NCI-H460 (cell line): ENCODE results near the gene SFT2D3. TPM values are rescaled to one million over a fixed set of nuclear protein-coding genes. Genes with fewer than 3 reads are reported as not detected.

Source experiments
- DNase-seq: peaks from one replicate; pipeline ENCODE4 v3.0.0-alpha.2; 2016; ENCODE audit warnings: low read depth; ENCODE audit errors: extremely low read depth
- total RNA-seq: library from RNA; depleted of rRNA; stranded (reverse); fragments of >200 nt; shearing (Covaris generic); gene quantifications from 2 replicates; pipeline ENCODE4 v1.2.3, GENCODE V29; 2014

SFT2D3 gene
- total RNA-seq, 1 experiment from 2014 or later, result 7.4 TPM

- DNase-seq, result no peak
Measured at GRCh38 chr2:127705391-127706065, 4.2 kb downstream of the SFT2D3 start.

- DNase-seq, result no peak
Measured at GRCh38 chr2:127706215-127706990, 5.1 kb downstream of the SFT2D3 start.

- DNase-seq, result no peak
Measured at GRCh38 chr2:127707890-127708648, 6.8 kb downstream of the SFT2D3 start.

- DNase-seq, result no peak
Measured at GRCh38 chr2:127709336-127709735, 8.0 kb downstream of the SFT2D3 start.

- DNase-seq, result no peak
Measured at GRCh38 chr2:127712999-127713398, 11.7 kb downstream of the SFT2D3 start.

- no peak for DNase-seq
Measured at GRCh38 chr2:127713562-127713961, 12.3 kb downstream of the SFT2D3 start.

GRCh38 chr2:127715778-127716449, 14.6 kb downstream of the SFT2D3 start:
- DNase-seq, result no peak

- no peak for DNase-seq
Measured at GRCh38 chr2:127718271-127718670, 17.0 kb downstream of the SFT2D3 start.

GRCh38 chr2:127719301-127720218, 18.3 kb downstream of the SFT2D3 start:
- no peak for DNase-seq

GRCh38 chr2:127721311-127721977, 20.1 kb downstream of the SFT2D3 start:
- no peak for DNase-seq

GRCh38 chr2:127721978-127722355, 20.7 kb downstream of the SFT2D3 start:
- DNase-seq, result no peak

- DNase-seq, result no peak
Measured at GRCh38 chr2:127722807-127723206, 21.5 kb downstream of the SFT2D3 start.

- DNase-seq, result no peak
Measured at GRCh38 chr2:127726158-127726880, 25.0 kb downstream of the SFT2D3 start.

- no peak for DNase-seq
Measured at GRCh38 chr2:127733113-127733815, 32.0 kb downstream of the SFT2D3 start.

GRCh38 chr2:127733816-127734537, 32.7 kb downstream of the SFT2D3 start:
- DNase-seq, result no peak

GRCh38 chr2:127735044-127735443, 33.7 kb downstream of the SFT2D3 start:
- no peak for DNase-seq
